GM21529 (cell line): ENCODE data around the gene NEB.
"Not testable (repeated sequence)": the region's sequence is repeated elsewhere in the genome, so short reads cannot be mapped to it uniquely, and the experiment has no call there.

ENCODE experiments used
- ATAC-seq: cut with Tn5 transposase; IDR thresholded peaks from one replicate; pipeline ENCODE4 v1.9.1; 2021; ENCODE audit not compliant: unreplicated experiment

The NEB gene

GRCh38 chr2:151614606-151615306, 119.5 kb downstream of the NEB start:
- no peak for ATAC-seq

- ATAC-seq = no peak
Observed at GRCh38 chr2:151614159-151614558, 120.1 kb downstream of the NEB start.

GRCh38 chr2:151611351-151611750, 122.9 kb downstream of the NEB start:
- no peak for ATAC-seq

- ATAC-seq = no peak
Observed at GRCh38 chr2:151610310-151610709, 124.0 kb downstream of the NEB start.

- ATAC-seq = no peak
Observed at GRCh38 chr2:151609705-151610104, 124.6 kb downstream of the NEB start.

- ATAC-seq = not testable (repeated sequence)
Observed at GRCh38 chr2:151607459-151608424, 126.5 kb downstream of the NEB start.

- ATAC-seq = not testable (repeated sequence)
Observed at GRCh38 chr2:151603530-151603929, 130.7 kb downstream of the NEB start.

- ATAC-seq = not testable (repeated sequence)
Observed at GRCh38 chr2:151602402-151602801, 131.9 kb downstream of the NEB start.

GRCh38 chr2:151601803-151602202, 132.5 kb downstream of the NEB start:
- peak; percentile 76 for ATAC-seq

GRCh38 chr2:151596903-151597608, 137.2 kb downstream of the NEB start:
- ATAC-seq = not testable (repeated sequence)

GRCh38 chr2:151591908-151592255, 142.4 kb downstream of the NEB start:
- ATAC-seq = not testable (repeated sequence)

GRCh38 chr2:151591250-151591907, 142.9 kb downstream of the NEB start:
- not testable (repeated sequence) for ATAC-seq

GRCh38 chr2:151581300-151581699, 153.0 kb downstream of the NEB start:
- ATAC-seq = not testable (repeated sequence)

- ATAC-seq = peak; percentile 65
Observed at GRCh38 chr2:151580697-151581096, 153.6 kb downstream of the NEB start.

GRCh38 chr2:151577116-151577515, 157.2 kb downstream of the NEB start:
- ATAC-seq = no peak

GRCh38 chr2:151576080-151576479, 158.2 kb downstream of the NEB start:
- no peak for ATAC-seq

- ATAC-seq = no peak
Observed at GRCh38 chr2:151575338-151575737, 158.9 kb downstream of the NEB start.

- ATAC-seq = no peak
Observed at GRCh38 chr2:151570191-151570590, 164.1 kb downstream of the NEB start.

- ATAC-seq = no peak
Observed at GRCh38 chr2:151569167-151569566, 165.1 kb downstream of the NEB start.

- ATAC-seq = no peak
Observed at GRCh38 chr2:151568501-151568900, 165.8 kb downstream of the NEB start.

- no peak for ATAC-seq
Observed at GRCh38 chr2:151567006-151567405, 167.3 kb downstream of the NEB start.
